SK-N-SH treated with all-trans-retinoic acid at 6 μM for 48 hours (cell line): ENCODE results near the gene RTL3.

ENCODE experiments used
- ATAC-seq: fragments of 200-7000 bp; cut with Tn5 transposase; 3 replicates; pipeline ENCODE4 v1.9.1; 2020; ENCODE audit warnings: mild to moderate bottlenecking, moderate library complexity
- ARNTL ChIP-seq: fragments of 450-650 bp; formaldehyde crosslinking; IDR thresholded peaks from 2 replicates; pipeline ENCODE4 v1.5.0; 2020; ENCODE audit warnings: low read depth, mild to moderate bottlenecking, moderate library complexity, borderline replicate concordance
- BACH2 ChIP-seq: fragments of 250-450 bp; sonication (Bioruptor Pico); IDR thresholded peaks from 2 replicates; pipeline ENCODE4 v1.9.0; 2021; ENCODE audit warnings: mild to moderate bottlenecking, borderline replicate concordance
- CREB5 ChIP-seq: fragments of 250-450 bp; sonication (Bioruptor Pico); IDR thresholded peaks from 2 replicates; pipeline ENCODE4 v1.5.1; 2020; ENCODE audit warnings: low read depth, mild to moderate bottlenecking, moderate library complexity
- CSDC2 ChIP-seq: fragments of 250-450 bp; sonication (Bioruptor Pico); IDR thresholded peaks from 2 replicates; pipeline ENCODE4 v1.5.0; 2020; ENCODE audit warnings: mild to moderate bottlenecking, moderate library complexity
- ESRRG ChIP-seq: fragments of 250-450 bp; sonication (Bioruptor Pico); IDR thresholded peaks from 2 replicates; pipeline ENCODE4 v1.6.1; 2021; ENCODE audit warnings: mild to moderate bottlenecking
- GLIS3 ChIP-seq: fragments of 250-450 bp; sonication (Bioruptor Pico); IDR thresholded peaks from 2 replicates; pipeline ENCODE4 v1.5.0; 2020; ENCODE audit warnings: mild to moderate bottlenecking, moderate library complexity
- ISL1 ChIP-seq: fragments of 250-450 bp; sonication (Bioruptor Pico); IDR thresholded peaks from 2 replicates; pipeline ENCODE4 v2.1.2; 2022; ENCODE audit warnings: mild to moderate bottlenecking, moderate library complexity
- OSR1 ChIP-seq: fragments of 250-450 bp; sonication (Bioruptor Pico); IDR thresholded peaks from 2 replicates; pipeline ENCODE4 v1.8.0; 2022; ENCODE audit warnings: moderate library complexity, mild to moderate bottlenecking, inconsistent platforms
- PPARA ChIP-seq: fragments of 250-450 bp; sonication (Bioruptor Pico); IDR thresholded peaks from 2 replicates; pipeline ENCODE4 v1.5.0; 2020; ENCODE audit warnings: mild to moderate bottlenecking, borderline replicate concordance
- RARB ChIP-seq: fragments of 250-450 bp; sonication (Bioruptor Pico); IDR thresholded peaks from 2 replicates; pipeline ENCODE4 v1.8.0; 2021; ENCODE audit warnings: mild to moderate bottlenecking, moderate library complexity
- SNAI2 ChIP-seq: fragments of 250-450 bp; sonication (Bioruptor Pico); IDR thresholded peaks from 2 replicates; pipeline ENCODE4 v1.5.0; 2020; ENCODE audit warnings: mild to moderate bottlenecking, moderate library complexity
- TCF4 ChIP-seq: fragments of 250-450 bp; sonication (Bioruptor Pico); IDR thresholded peaks from 2 replicates; pipeline ENCODE4 v1.8.0; 2021; ENCODE audit warnings: mild to moderate bottlenecking, moderate library complexity, borderline replicate concordance
- TOX ChIP-seq: fragments of 250-450 bp; sonication (Bioruptor Pico); IDR thresholded peaks from 2 replicates; pipeline ENCODE4 v1.8.0; 2021; ENCODE audit warnings: mild to moderate bottlenecking, moderate library complexity, borderline replicate concordance
- TSHZ2 ChIP-seq: fragments of 250-450 bp; sonication (Bioruptor Pico); IDR thresholded peaks from 2 replicates; pipeline ENCODE4 v1.5.0; 2020; ENCODE audit warnings: mild to moderate bottlenecking, moderate library complexity
- ZC3H10 ChIP-seq: fragments of 250-450 bp; sonication (Bioruptor Pico); IDR thresholded peaks from 2 replicates; pipeline ENCODE4 v1.5.1; 2021; ENCODE audit warnings: mild to moderate bottlenecking, moderate library complexity
- ZFP3 ChIP-seq: fragments of 250-450 bp; sonication (Bioruptor Pico); IDR thresholded peaks from 2 replicates; pipeline ENCODE4 v1.5.0; 2020; ENCODE audit warnings: mild to moderate bottlenecking, moderate library complexity
- ZFP30 ChIP-seq: fragments of 450-650 bp; formaldehyde crosslinking; IDR thresholded peaks from 2 replicates; pipeline ENCODE4 v1.5.0; 2022; ENCODE audit warnings: mild to moderate bottlenecking, moderate library complexity
- ZNF565 ChIP-seq: fragments of 450-650 bp; formaldehyde crosslinking; conservative IDR thresholded peaks from 2 replicates; pipeline ENCODE4 v1.5.0; 2020; ENCODE audit warnings: low read depth, mild to moderate bottlenecking, moderate library complexity
- ZNF70 ChIP-seq: fragments of 450-650 bp; formaldehyde crosslinking; IDR thresholded peaks from 2 replicates; pipeline ENCODE4 v1.5.0; 2020; ENCODE audit warnings: mild to moderate bottlenecking, moderate library complexity
- ZNF8 ChIP-seq: fragments of 450-650 bp; formaldehyde crosslinking; IDR thresholded peaks from 2 replicates; pipeline ENCODE4 v1.5.0; 2020; ENCODE audit warnings: mild to moderate bottlenecking, moderate library complexity
- TF ChIP-seq, protein P1 (sequence below): fragments of 250-450 bp; sonication (Bioruptor Pico); IDR thresholded peaks from 2 replicates; pipeline ENCODE4 v1.8.0; 2020; ENCODE audit warnings: mild to moderate bottlenecking, moderate library complexity, borderline replicate concordance
- TF ChIP-seq, protein P2 (sequence below): fragments of 250-450 bp; sonication (Bioruptor Pico); IDR thresholded peaks from 2 replicates; pipeline ENCODE4 v1.5.1; 2021; ENCODE audit warnings: mild to moderate bottlenecking, moderate library complexity
- TF ChIP-seq, protein P3 (sequence below): fragments of 250-450 bp; sonication (Bioruptor Pico); IDR thresholded peaks from 2 replicates; pipeline ENCODE4 v1.8.0; 2021; ENCODE audit warnings: low read depth, mild to moderate bottlenecking, moderate library complexity, borderline replicate concordance

The RTL3 gene

GRCh38 chrX:78673246-78673645, 14.1 kb upstream of the RTL3 start:
- TF ChIP-seq BACH2 (CRISPR knock-in tag) (no peak), TOX (no peak), TCF4 (CRISPR knock-in tag) (no peak), OSR1 (CRISPR knock-in tag) (no peak), PPARA (CRISPR knock-in tag) (no peak), RARB (CRISPR knock-in tag) (no peak), CREB5 (no peak), ZNF565 (no peak), ARNTL (CRISPR knock-in tag) (no peak)
- TF ChIP-seq, all 23 proteins: peak for 0

DNA sequence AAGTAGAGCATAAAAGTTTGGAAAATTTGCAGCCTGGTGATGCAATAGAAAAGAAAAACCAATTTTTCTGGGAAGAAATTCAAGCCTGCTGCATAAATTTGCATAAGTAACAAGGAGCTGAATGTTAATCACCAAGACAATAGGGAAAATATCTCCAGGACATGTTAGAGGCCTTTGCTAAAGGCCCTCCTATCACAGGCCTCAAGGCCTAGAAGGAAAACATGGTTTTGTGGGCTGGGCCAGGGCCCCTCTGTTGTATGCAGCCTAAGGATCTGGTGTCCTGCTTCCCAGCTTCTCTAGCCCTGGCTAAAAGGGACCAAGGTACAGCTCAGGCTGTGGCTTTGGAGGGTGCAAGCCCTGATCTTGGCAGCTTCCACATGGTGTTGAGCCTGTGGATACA, 6.2 kb upstream of the RTL3 start:
- TF ChIP-seq OSR1 (CRISPR knock-in tag) (no peak), GLIS3 (CRISPR knock-in tag) (no peak), ZNF565 (no peak), ARNTL (CRISPR knock-in tag) (no peak), TOX (no peak), ZFP30 (CRISPR knock-in tag) (no peak), CREB5 (no peak), ZNF70 (CRISPR knock-in tag) (no peak), ESRRG (CRISPR knock-in tag) (no peak), ZNF8 (no peak), SNAI2 (CRISPR knock-in tag) (no peak), ISL1 (no peak), PPARA (CRISPR knock-in tag) (no peak), TSHZ2 (CRISPR knock-in tag) (no peak), BACH2 (CRISPR knock-in tag) (no peak), CSDC2 (no peak), ZFP3 (CRISPR knock-in tag) (no peak)
- TF ChIP-seq, protein P1, sequence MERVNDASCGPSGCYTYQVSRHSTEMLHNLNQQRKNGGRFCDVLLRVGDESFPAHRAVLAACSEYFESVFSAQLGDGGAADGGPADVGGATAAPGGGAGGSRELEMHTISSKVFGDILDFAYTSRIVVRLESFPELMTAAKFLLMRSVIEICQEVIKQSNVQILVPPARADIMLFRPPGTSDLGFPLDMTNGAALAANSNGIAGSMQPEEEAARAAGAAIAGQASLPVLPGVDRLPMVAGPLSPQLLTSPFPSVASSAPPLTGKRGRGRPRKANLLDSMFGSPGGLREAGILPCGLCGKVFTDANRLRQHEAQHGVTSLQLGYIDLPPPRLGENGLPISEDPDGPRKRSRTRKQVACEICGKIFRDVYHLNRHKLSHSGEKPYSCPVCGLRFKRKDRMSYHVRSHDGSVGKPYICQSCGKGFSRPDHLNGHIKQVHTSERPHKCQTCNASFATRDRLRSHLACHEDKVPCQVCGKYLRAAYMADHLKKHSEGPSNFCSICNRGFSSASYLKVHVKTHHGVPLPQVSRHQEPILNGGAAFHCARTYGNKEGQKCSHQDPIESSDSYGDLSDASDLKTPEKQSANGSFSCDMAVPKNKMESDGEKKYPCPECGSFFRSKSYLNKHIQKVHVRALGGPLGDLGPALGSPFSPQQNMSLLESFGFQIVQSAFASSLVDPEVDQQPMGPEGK (CRISPR knock-in tag): no peak
- TF ChIP-seq, protein P2, sequence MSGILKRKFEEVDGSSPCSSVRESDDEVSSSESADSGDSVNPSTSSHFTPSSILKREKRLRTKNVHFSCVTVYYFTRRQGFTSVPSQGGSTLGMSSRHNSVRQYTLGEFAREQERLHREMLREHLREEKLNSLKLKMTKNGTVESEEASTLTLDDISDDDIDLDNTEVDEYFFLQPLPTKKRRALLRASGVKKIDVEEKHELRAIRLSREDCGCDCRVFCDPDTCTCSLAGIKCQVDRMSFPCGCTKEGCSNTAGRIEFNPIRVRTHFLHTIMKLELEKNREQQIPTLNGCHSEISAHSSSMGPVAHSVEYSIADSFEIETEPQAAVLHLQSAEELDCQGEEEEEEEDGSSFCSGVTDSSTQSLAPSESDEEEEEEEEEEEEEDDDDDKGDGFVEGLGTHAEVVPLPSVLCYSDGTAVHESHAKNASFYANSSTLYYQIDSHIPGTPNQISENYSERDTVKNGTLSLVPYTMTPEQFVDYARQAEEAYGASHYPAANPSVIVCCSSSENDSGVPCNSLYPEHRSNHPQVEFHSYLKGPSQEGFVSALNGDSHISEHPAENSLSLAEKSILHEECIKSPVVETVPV (CRISPR knock-in tag): no peak
- ATAC-seq: no peak

More at GRCh38 chrX:78673246-78673645, 14.1 kb upstream of the RTL3 start:
- ATAC-seq: no peak

GRCh38 chrX:78661836-78662235, 2.7 kb upstream of the RTL3 start:
- no peak for ATAC-seq
- TF ChIP-seq TOX: no peak
- TF ChIP-seq TCF4 (CRISPR knock-in tag): no peak
- TF ChIP-seq ZNF8: no peak
- TF ChIP-seq OSR1 (CRISPR knock-in tag): no peak
- TF ChIP-seq, protein P2 (CRISPR knock-in tag): no peak
- TF ChIP-seq CSDC2: no peak
- TF ChIP-seq, protein P3, sequence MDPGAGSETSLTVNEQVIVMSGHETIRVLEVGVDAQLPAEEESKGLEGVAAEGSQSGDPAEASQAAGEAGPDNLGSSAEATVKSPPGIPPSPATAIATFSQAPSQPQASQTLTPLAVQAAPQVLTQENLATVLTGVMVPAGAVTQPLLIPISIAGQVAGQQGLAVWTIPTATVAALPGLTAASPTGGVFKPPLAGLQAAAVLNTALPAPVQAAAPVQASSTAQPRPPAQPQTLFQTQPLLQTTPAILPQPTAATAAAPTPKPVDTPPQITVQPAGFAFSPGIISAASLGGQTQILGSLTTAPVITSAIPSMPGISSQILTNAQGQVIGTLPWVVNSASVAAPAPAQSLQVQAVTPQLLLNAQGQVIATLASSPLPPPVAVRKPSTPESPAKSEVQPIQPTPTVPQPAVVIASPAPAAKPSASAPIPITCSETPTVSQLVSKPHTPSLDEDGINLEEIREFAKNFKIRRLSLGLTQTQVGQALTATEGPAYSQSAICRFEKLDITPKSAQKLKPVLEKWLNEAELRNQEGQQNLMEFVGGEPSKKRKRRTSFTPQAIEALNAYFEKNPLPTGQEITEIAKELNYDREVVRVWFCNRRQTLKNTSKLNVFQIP (CRISPR knock-in tag): no peak
- TF ChIP-seq RARB (CRISPR knock-in tag): no peak
- TF ChIP-seq, protein P1 (CRISPR knock-in tag): no peak
- no peak for TF ChIP-seq ZFP30 (CRISPR knock-in tag)
- no peak for TF ChIP-seq ARNTL (CRISPR knock-in tag)
- no peak for TF ChIP-seq ZC3H10
